ENCODE results near the gene SORL1. TPM values are rescaled to one million over a fixed set of nuclear protein-coding genes. Genes with fewer than 3 reads are reported as not detected.

Gene SORL1
- total RNA-seq, 1 experiment from 2014 or later, result 4.9 TPM

GRCh38 chr11:121591405-121592033, 139.4 kb downstream of the SORL1 start:
- Histone ChIP-seq H3F3A (ENCODE audit: insufficient read depth, low read depth) (no peaks in the 10 kb centered on the region), H3K36me3 (ENCODE audit: low read depth) (no peaks in the 10 kb centered on the region), H3K9me3 (ENCODE audit: insufficient read depth, low read depth) (no peaks in the 10 kb centered on the region; the same call in 1 of the 2 replicates), H2AFZ (no peak overlapping the region), H3K4me1 (replicated peaks; ENCODE audit: insufficient read depth) (peaks cover 9% of the 10 kb centered on the region), H3K27me3 (ENCODE audit: insufficient read depth, low read depth) (peaks cover 42% of the 10 kb centered on the region; the same call in 1 of the 2 replicates), H3K4me3 (no peak overlapping the region), H3K27ac (no peak overlapping the region), H4K20me1 (ENCODE audit: insufficient read depth) (no peaks in the 10 kb centered on the region), H3K4me2 (no peak overlapping the region), H3K9me2 (ENCODE audit: insufficient read depth) (no peaks in the 10 kb centered on the region), H3K79me2 (ENCODE audit: low read depth) (no peaks in the 10 kb centered on the region)
- CTCF ChIA-PET, result interaction anchor here (1.5 kb wide), 1 partner anchor 345 kb away, joined by 3 read pairs; no protein-coding TSS in a partner anchor
- BruUV-seq (replicated peaks), result no TSS peak
- POLR2A ChIA-PET (ENCODE audit: unreplicated experiment), result no interaction called here
- intact Hi-C loops (cut with micrococcal nuclease; ENCODE audit: unreplicated experiment), result loop anchor here (1.0 to 5.0 kb wide), 5 partner anchors 139 to 1079 kb away; partner anchors contain the start of genes GRIK4, SORL1 and SORL1-AS1
- peak in 1 of 2 experiments; percentile 61 for DNase-seq
- TF ChIP-seq CTCF (conservative IDR thresholded peaks at IDR 0.05), result peak; percentile 93
- no peak for TF ChIP-seq EZH2 (IDR thresholded peaks at IDR 0.05; ENCODE audit: low read depth)

GRCh38 chr11:121592708-121593107, 140.6 kb downstream of the SORL1 start:
- H3F3A ChIP-seq (ENCODE audit: insufficient read depth, low read depth), result no peaks in the 10 kb centered on the region
- H3K4me2 ChIP-seq, result no peak overlapping the region
- H3K9me2 ChIP-seq (ENCODE audit: insufficient read depth), result no peaks in the 10 kb centered on the region
- H3K27ac ChIP-seq, result no peak overlapping the region
- no peaks in the 10 kb centered on the region for H3K79me2 ChIP-seq (ENCODE audit: low read depth)
- H3K27me3 ChIP-seq (ENCODE audit: insufficient read depth, low read depth), result peaks cover 53% of the 10 kb centered on the region; the same call in 1 of the 2 replicates
- H3K4me3 ChIP-seq, result no peak overlapping the region
- peaks cover 12% of the 10 kb centered on the region for H3K4me1 ChIP-seq (replicated peaks; ENCODE audit: insufficient read depth)
- H4K20me1 ChIP-seq (ENCODE audit: insufficient read depth), result no peaks in the 10 kb centered on the region
- H3K9me3 ChIP-seq (ENCODE audit: insufficient read depth, low read depth), result no peaks in the 10 kb centered on the region; the same call in 1 of the 2 replicates
- ChIA-PET CTCF (no interaction called here), POLR2A (ENCODE audit: unreplicated experiment) (no interaction called here)
- no peak for TF ChIP-seq EZH2 (IDR thresholded peaks at IDR 0.05; ENCODE audit: low read depth)
- TF ChIP-seq CTCF (conservative IDR thresholded peaks at IDR 0.05), result no peak
- intact Hi-C loops (cut with micrococcal nuclease; ENCODE audit: unreplicated experiment), result loop anchor here (5.0 kb wide), 1 partner anchor 1080 kb away; the partner anchor contains the start of gene GRIK4
- DNase-seq, result no peak
- H2AFZ ChIP-seq, result no peak overlapping the region
- no TSS peak for BruUV-seq (replicated peaks)
- no peaks in the 10 kb centered on the region for H3K36me3 ChIP-seq (ENCODE audit: low read depth)

- Histone ChIP-seq H3K27me3 (ENCODE audit: insufficient read depth, low read depth) (peaks cover 39% of the 10 kb centered on the region; the same call in 1 of the 2 replicates), H3F3A (ENCODE audit: insufficient read depth, low read depth) (no peaks in the 10 kb centered on the region), H2AFZ (no peak overlapping the region), H3K27ac (no peak overlapping the region), H3K4me3 (no peak overlapping the region), H3K9me3 (ENCODE audit: insufficient read depth, low read depth) (no peaks in the 10 kb centered on the region; the same call in 1 of the 2 replicates), H3K36me3 (ENCODE audit: low read depth) (no peaks in the 10 kb centered on the region), H4K20me1 (ENCODE audit: insufficient read depth) (no peaks in the 10 kb centered on the region), H3K4me1 (replicated peaks; ENCODE audit: insufficient read depth) (peaks cover 12% of the 10 kb centered on the region), H3K4me2 (peak overlapping the region; percentile 27; the same call in 1 of the 2 replicates), H3K79me2 (ENCODE audit: low read depth) (no peaks in the 10 kb centered on the region), H3K9me2 (ENCODE audit: insufficient read depth) (no peaks in the 10 kb centered on the region)
- CTCF ChIA-PET, result no interaction called here
- TF ChIP-seq EZH2 (IDR thresholded peaks at IDR 0.05; ENCODE audit: low read depth), result no peak
- no peak for TF ChIP-seq CTCF (conservative IDR thresholded peaks at IDR 0.05)
- POLR2A ChIA-PET (ENCODE audit: unreplicated experiment), result no interaction called here
- peak; percentile 19 to 94 for DNase-seq
- no TSS peak for BruUV-seq (replicated peaks)
- intact Hi-C loops (cut with micrococcal nuclease; ENCODE audit: unreplicated experiment), result loop anchor here (5.0 kb wide), 1 partner anchor 1262 kb away; no protein-coding TSS in a partner anchor
Measured at GRCh38 chr11:121595717-121596161, 143.6 kb downstream of the SORL1 start.
